Measurements from ENCODE around the gene OR6X1.
"Not testable (repeated sequence)": the region's sequence is repeated elsewhere in the genome, so short reads cannot be mapped to it uniquely, and the experiment has no call there.

OR6X1 gene

GRCh38 chr11:123753110-123753509 is 1.2 kb downstream of the OR6X1 start:
- no peak for DNase-seq
- no peak for ATAC-seq

DNA sequence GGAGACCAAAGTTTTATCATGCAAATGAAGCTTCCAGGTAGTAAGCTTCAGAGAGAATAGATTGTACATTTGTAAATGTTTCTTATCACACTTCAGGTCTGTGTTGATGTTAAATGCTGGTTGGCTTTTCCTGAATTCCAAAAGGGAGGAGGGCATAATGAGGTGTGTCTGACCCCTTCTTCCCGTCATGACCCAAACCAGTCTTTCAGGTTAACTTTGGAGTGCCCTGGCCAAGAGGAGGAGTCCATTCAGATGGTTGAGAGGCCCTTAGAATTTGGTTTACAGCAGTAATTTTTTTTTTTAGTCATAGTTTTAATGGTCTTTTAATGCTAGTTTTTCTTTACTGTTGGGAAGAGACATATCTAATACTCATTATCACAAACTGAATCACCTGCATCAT is 2.5 kb downstream of the OR6X1 start:
- ATAC-seq, result no peak
- DNase-seq, result no peak

- not testable (repeated sequence) for DNase-seq, ATAC-seq
Observed at GRCh38 chr11:123748349-123748748, 6.0 kb downstream of the OR6X1 start.

- DNase-seq, result no peak
- no peak for ATAC-seq
Observed at GRCh38 chr11:123745764-123746451, 8.4 kb downstream of the OR6X1 start.

DNA sequence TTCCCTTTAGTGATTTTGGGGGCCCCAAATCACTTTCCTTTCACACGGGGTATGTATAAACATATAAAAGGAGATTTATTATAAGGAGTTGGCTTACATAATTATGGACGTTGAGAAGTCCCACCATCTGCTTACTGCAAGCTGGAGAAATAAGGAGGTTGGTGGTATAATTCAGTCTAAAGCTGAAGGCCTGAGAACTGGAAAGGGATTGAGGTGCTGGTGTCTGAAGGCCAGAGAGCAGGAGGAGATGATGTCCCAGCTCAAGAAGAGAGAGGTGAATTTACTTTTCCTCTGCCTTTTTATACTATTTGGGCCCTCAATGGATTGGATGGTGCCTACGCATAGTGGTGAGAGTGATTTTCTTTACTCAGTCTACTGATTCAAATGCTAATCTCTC is 11.6 kb downstream of the OR6X1 start:
- ATAC-seq (no peak), DNase-seq (no peak)

- no peak for ATAC-seq
- peak; percentile 6 for DNase-seq
Observed at GRCh38 chr11:123742031-123742723, 12.1 kb downstream of the OR6X1 start.

GRCh38 chr11:123741159-123742030 is 12.9 kb downstream of the OR6X1 start, which contains the start of gene ZNF202:
TSS of gene ZNF202 (minus strand) at chr11:123741660. CDS start at chr11:123730888, 10,772 bp downstream.
- DNase-seq (peak; percentile 92), ATAC-seq (peak; percentile 99)

DNA sequence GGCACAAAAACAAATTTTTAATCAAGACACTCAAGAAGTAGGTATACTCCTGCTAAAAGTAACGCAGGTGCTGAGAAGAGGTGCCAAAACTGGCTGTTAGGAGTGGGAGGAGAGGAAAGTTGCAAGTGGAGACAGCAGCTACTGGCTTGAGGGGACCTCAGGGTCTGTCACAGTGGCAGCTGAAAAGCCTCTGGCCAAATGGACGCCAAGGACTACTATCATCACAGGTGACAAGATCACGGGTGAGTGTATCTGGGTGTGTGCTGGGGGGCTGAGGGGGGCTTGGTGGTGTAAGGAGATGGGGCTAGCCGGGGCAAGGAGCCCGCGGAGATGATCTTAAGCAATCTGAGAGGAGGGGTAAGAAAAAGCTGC is 13.5 kb downstream of the OR6X1 start:
- no peak for ATAC-seq

DNA sequence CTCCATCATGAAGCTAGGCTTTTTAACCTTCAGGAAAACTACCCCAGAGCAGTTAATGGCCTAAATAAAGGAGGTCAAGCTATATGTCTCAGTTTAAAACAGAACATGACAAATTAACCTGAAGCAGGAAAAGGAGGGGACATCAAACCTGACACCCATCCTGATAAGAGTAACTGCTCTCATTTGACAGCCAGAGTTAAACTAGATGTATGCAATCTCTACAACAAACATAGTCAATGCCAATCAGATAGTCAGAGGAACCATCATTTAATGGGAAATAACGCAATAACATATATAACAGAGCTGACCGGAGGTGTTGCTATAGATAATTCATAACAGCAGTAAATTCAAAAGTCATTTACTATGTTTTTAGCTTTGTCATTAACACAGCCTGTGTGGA is 15.9 kb downstream of the OR6X1 start:
- no peak for ATAC-seq
- no peak for DNase-seq

More for the DNA sequence above, 13.5 kb downstream of the OR6X1 start:
- no peak for DNase-seq

- no peak for ATAC-seq
Observed at GRCh38 chr11:123736769-123737168, 17.5 kb downstream of the OR6X1 start.

DNA sequence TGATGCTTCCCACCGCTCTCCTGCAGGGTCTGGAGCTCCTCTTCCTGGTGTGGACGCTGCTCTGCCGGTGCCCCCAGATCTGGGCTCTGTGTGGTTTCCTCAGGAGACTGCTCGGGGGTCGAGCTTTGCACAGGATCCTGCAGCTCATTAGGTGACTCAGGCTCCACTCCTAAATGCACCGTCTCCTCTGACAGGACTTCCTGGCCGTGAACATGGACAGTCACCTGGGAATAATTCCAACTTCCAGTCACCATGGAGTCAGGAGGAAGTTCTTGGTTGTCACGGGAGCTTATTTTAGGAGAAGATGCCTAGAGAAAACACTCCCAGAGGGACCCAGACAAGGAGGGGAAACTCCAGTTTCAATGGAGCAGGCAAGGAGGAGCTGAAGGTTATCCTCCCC is 24.7 kb downstream of the OR6X1 start:
- ATAC-seq (no peak), DNase-seq (no peak)

More at GRCh38 chr11:123736769-123737168, 17.5 kb downstream of the OR6X1 start:
- DNase-seq, result no peak

- DNase-seq (no peak), ATAC-seq (no peak)
Observed at GRCh38 chr11:123725995-123726655, 28.2 kb downstream of the OR6X1 start.

DNA sequence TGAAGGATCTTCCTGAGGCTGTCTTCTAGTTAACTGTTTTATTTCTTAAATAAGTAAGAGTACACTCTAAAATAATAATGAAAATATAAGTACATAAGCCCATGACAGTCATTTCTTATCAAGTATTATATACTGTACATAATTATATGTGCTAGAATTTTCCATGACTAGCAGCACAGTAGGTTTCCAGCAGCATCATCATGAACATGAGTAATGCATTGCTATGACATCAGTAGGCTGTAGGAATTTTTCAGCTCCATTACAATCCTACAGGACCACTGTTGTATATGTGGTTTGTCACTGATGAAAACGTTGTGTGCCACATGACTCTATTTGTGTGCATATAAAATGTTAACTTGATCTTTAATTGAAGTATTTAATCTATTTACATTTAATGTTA is 34.9 kb downstream of the OR6X1 start:
- no peak for ATAC-seq
- no peak for DNase-seq

DNA sequence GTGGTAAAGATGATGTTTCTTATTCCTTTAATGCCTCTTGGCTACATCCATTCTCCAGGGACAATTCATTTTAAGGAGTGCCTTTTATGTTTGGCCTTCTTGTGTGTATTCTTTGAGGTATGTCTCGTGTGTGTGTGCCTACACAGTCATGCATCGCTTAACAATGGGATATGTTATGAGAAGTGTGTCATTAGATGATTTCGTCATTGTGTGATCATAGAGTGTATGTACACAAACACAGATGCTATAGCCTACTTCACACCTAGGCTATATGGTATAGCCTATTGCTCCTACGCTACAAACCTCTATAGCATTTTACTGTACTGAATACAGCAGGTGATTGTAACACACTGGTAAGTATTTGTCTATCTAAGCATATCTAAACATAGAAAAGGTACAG is 35.8 kb downstream of the OR6X1 start:
- ATAC-seq, result no peak
- DNase-seq, result no peak

DNA sequence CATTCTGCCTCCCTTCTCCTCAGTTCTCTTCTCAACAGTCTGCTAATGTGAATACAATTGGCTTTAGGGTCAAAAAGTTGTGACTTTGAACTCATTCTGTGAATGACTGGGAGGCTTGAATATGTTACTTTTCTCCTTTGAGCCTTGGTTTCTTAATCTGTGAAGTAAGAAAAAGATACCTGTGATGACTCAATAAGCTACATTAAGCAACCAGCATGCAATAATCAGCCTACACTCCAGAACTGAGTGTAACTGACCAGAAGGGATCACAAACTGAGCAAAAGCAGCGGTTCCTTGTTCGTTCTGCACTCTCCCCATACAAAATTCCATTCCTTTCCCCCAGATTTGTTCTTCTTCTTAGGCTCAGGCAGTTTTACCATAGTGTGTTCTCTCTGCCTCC is 36.3 kb downstream of the OR6X1 start:
- no peak for DNase-seq

DNA sequence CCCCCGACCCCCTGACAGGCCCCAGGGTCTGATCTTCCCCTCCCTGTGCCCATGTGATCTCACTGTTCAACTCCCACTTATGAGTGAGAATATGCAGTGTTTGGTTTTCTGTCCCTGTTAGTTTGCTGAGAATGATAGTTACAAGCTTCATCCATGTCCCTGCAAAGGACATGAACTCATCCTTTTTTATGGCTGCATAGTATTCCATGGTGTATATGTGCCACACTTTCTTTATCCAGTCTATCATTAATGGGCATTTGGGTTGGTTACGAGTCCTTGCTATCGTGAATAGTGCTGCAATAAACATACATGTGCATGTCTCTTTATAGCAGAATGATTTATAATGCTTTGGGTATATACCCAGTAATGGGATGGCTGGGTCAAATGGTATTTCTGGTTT is 41.7 kb downstream of the OR6X1 start:
- DNase-seq, ATAC-seq: not testable (repeated sequence)

More for the DNA sequence above, 36.3 kb downstream of the OR6X1 start:
- no peak for ATAC-seq

- DNase-seq (peak; percentile 58), ATAC-seq (no peak)
Observed at GRCh38 chr11:123707606-123708205, 46.6 kb downstream of the OR6X1 start.

DNA sequence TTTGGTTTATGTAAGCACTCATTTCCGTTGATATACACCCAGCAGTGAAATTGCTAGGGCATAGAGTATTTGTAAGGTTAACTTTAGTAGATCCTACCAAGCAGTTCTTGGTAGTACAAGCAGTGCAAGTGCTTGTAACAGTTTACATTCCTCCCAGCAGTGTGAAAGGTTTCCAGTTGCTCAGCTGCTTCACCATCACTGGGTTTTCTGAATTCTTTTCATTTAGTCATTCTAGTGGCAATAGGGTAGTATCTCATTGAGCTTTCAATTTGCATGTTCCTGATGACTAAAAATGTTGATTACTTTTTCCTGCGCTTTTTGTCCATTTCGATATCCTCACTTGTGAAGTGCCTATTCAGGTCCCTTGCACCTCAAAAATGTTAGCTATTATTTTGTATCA is 47.1 kb downstream of the OR6X1 start:
- ATAC-seq (no peak), DNase-seq (no peak)

DNA sequence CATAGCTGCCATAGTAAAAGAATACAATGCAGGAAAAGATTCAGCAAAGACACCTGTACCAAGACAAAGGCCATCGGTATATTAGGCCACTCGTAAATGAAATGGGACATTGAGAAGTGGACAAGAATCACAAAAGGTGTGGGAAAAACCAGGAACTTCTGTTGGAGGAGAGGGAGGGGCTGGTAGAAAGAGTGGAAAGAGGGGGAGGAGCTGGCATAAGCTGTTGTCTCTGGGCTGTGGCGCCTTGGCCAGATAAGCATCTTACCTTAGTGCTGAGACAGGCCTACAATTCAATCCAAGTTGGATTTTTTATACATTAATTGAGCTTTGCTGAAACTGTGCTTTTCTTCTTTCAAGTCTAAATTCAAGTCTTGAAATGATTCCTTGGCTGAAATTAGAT is 50.0 kb downstream of the OR6X1 start:
- ATAC-seq, result no peak
- DNase-seq, result no peak
